LNCaP clone FGC (cell line): Measurements from ENCODE around the gene IPO4.

Experiments
- DNase-seq: peaks from one replicate; pipeline ENCODE4 v3.0.0-alpha.2; 2011; ENCODE audit warnings: low read depth
- H3K4me3 ChIP-seq: 2 replicates; pipeline ENCODE4 v1.5.1; 2011; ENCODE audit warnings: mild to moderate bottlenecking, low read depth, low read length, control low read depth
- CTCF ChIP-seq: IDR thresholded peaks from 2 replicates; pipeline ENCODE4 v1.5.1; 2012; ENCODE audit warnings: mild to moderate bottlenecking; ENCODE audit not compliant: control insufficient read depth, insufficient read depth; ENCODE audit errors: extremely low read depth

The IPO4 gene, protein sequence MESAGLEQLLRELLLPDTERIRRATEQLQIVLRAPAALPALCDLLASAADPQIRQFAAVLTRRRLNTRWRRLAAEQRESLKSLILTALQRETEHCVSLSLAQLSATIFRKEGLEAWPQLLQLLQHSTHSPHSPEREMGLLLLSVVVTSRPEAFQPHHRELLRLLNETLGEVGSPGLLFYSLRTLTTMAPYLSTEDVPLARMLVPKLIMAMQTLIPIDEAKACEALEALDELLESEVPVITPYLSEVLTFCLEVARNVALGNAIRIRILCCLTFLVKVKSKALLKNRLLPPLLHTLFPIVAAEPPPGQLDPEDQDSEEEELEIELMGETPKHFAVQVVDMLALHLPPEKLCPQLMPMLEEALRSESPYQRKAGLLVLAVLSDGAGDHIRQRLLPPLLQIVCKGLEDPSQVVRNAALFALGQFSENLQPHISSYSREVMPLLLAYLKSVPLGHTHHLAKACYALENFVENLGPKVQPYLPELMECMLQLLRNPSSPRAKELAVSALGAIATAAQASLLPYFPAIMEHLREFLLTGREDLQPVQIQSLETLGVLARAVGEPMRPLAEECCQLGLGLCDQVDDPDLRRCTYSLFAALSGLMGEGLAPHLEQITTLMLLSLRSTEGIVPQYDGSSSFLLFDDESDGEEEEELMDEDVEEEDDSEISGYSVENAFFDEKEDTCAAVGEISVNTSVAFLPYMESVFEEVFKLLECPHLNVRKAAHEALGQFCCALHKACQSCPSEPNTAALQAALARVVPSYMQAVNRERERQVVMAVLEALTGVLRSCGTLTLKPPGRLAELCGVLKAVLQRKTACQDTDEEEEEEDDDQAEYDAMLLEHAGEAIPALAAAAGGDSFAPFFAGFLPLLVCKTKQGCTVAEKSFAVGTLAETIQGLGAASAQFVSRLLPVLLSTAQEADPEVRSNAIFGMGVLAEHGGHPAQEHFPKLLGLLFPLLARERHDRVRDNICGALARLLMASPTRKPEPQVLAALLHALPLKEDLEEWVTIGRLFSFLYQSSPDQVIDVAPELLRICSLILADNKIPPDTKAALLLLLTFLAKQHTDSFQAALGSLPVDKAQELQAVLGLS

DNA sequence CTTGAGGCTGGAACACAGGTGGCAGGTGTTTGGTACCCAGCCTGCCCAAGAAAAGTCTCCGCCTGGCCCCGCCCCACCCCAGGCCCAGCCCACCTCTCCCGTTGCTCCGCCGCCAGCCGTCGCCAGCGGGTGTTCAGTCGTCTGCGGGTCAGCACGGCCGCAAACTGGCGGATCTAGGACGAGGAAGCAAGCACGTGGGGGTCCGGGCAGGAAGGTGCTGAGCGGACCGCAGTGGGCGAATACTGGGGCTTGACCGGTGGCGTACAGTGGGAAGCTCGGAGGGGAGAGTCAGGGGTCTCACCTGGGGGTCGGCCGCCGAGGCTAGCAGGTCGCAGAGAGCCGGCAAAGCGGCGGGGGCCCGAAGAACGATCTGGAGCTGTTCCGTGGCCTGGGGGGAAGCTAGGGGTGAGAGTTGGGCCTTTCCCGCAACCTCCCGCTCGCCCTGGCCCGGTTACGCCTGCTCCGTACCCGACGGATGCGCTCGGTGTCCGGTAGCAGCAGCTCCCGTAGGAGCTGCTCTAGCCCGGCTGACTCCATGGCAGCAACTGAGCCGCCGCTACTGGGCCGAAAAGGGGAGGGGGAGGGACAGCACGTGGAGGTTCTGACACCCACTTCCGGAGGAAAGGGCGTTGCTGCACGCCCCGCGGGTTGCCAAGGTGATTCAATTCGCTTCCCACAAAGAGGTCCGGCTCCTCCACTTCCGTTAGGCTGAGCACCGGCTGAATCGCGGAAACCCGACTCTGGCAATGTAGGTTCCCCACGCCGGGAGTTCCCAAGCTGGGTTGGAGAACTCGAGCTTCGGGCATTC lies at the start of gene IPO4:
TSS of gene IPO4 (minus strand) at position 566 of the 808 bp plus-strand sequence. CDS start at position 537, 29 bp downstream.
- H3K4me3 ChIP-seq: peak within 1 kb of the TSS; percentile 97
- peak; percentile 97 for DNase-seq
- no peak for TF ChIP-seq CTCF

- DNase-seq: no peak
- no peak for TF ChIP-seq CTCF
- no peak overlapping the region for H3K4me3 ChIP-seq
Measured at GRCh38 chr14:24238123-24238522, 49.5 kb upstream of the IPO4 start.

DNA sequence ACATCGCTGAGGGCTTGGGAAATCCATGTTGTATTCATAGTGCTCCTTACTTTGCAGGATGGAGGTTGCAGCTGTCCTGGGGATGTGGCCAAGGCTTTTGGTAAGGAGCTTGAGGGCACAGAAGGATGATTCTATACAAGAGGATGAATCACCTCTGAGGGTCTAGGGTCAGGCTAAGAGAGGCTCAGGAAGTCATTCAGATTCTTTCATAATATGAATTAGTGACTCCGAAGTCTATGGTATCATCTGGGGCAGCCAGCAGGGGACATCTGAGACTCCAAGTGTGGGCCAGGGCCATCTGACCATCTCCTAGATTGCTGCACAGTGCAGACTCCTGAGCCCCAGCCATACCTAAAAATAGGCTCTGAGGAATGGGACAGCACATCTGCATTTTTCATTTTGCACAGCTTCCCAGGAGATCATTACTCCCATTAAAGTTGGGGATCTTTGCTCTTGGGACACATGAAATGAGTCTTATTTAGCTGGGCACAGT lies 48.9 kb upstream of the IPO4 start:
- no peak for DNase-seq
- H3K4me3 ChIP-seq: no peak overlapping the region
- no peak for TF ChIP-seq CTCF

- no peak for DNase-seq
- TF ChIP-seq CTCF: no peak
- no peak overlapping the region for H3K4me3 ChIP-seq
Measured at GRCh38 chr14:24236689-24237462, 48.3 kb upstream of the IPO4 start.

GRCh38 chr14:24235804-24236688 lies 47.4 kb upstream of the IPO4 start:
- DNase-seq: no peak
- H3K4me3 ChIP-seq: no peak overlapping the region
- no peak for TF ChIP-seq CTCF
